Measurements from ENCODE around the gene CCDC28B.

DNA sequence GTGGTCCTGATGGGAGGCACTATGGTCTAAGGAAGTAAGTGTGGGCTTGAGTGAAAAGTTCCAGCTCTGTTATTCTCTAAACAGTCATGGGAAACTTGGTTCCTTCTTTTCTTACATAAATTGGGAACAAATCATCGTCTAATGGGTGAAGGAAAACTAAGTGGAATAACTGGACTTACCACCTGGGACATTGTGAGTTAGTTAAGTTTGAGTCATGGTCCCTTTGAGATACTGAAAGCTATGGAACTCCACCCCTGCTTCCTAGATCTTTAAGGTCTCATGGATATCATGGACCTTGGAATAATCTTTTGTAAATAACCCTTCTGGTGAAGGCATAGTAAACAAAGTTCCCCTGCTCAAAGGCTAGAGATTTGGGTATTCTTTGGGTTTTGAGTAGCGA lies 37.0 kb upstream of the CCDC28B start:
- no peak for TF ChIP-seq EZH2 (IDR thresholded peaks at IDR 0.05; ENCODE audit: borderline replicate concordance, low read depth, low read length, severe bottlenecking)
- TF ChIP-seq, protein P1, sequence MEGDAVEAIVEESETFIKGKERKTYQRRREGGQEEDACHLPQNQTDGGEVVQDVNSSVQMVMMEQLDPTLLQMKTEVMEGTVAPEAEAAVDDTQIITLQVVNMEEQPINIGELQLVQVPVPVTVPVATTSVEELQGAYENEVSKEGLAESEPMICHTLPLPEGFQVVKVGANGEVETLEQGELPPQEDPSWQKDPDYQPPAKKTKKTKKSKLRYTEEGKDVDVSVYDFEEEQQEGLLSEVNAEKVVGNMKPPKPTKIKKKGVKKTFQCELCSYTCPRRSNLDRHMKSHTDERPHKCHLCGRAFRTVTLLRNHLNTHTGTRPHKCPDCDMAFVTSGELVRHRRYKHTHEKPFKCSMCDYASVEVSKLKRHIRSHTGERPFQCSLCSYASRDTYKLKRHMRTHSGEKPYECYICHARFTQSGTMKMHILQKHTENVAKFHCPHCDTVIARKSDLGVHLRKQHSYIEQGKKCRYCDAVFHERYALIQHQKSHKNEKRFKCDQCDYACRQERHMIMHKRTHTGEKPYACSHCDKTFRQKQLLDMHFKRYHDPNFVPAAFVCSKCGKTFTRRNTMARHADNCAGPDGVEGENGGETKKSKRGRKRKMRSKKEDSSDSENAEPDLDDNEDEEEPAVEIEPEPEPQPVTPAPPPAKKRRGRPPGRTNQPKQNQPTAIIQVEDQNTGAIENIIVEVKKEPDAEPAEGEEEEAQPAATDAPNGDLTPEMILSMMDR (IDR thresholded peaks at IDR 0.05; ENCODE audit: extremely low read depth in 1 of 2, insufficient read depth in 1 of 2, low read depth in 1 of 2, low read length in 2 of 2), result no peak
- TF ChIP-seq JUN (IDR thresholded peaks at IDR 0.05; ENCODE audit: borderline replicate concordance, insufficient read depth, insufficient read length, low read depth), result no peak
- no peak for TF ChIP-seq POLR2AphosphoS5 (IDR thresholded peaks at IDR 0.05; ENCODE audit: insufficient read depth, low read depth, low read length)
- TF ChIP-seq POLR2A (IDR thresholded peaks at IDR 0.05; ENCODE audit: low read depth, low read length), result no peak
